ENCODE data around the gene BLNK.

DNA sequence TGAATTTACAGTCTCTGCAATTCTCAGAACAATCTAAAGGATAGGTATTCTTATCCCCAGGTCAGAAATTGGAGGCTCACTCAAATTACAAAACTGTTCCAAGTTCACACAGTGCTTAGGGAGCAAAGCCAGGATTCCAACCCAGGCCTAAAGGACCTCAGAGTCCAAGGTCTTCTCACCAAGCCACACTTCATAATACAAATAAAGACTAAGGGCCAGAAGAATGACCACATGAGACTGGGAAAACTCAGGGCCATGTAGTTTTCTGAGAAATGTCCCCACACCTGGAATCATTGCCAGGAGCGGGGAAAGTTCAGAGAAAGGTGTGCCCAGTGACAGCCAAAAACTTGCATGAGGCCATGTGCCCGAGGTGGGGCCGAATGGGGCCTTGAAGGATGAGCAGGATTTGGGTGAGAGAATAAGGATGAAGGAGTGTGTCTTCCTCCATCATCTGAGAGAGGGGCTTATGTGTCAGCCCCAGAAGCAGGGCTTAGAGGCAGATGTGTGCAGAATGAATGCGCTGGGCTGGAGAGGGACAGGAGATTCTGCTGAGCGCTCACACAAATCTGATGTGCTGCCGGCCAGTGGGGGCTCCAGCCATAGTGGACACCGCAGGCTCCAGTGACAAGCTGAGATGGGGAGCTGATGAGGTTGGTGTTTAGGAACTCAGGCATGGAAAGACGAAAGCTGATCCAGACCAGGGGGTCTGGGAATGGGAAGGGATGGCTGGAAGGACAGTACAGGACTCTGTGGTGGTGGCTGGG, 35.9 kb downstream of the BLNK start:
- TF ChIP-seq, protein P1, sequence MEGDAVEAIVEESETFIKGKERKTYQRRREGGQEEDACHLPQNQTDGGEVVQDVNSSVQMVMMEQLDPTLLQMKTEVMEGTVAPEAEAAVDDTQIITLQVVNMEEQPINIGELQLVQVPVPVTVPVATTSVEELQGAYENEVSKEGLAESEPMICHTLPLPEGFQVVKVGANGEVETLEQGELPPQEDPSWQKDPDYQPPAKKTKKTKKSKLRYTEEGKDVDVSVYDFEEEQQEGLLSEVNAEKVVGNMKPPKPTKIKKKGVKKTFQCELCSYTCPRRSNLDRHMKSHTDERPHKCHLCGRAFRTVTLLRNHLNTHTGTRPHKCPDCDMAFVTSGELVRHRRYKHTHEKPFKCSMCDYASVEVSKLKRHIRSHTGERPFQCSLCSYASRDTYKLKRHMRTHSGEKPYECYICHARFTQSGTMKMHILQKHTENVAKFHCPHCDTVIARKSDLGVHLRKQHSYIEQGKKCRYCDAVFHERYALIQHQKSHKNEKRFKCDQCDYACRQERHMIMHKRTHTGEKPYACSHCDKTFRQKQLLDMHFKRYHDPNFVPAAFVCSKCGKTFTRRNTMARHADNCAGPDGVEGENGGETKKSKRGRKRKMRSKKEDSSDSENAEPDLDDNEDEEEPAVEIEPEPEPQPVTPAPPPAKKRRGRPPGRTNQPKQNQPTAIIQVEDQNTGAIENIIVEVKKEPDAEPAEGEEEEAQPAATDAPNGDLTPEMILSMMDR (IDR thresholded peaks at IDR 0.05): no peak
- TF ChIP-seq POLR2A (IDR thresholded peaks at IDR 0.05): no peak

Measured in stomach (tissue), 4 donors.